ENCODE measurements around the gene CYB5R3. TPM values are rescaled to one million over a fixed set of nuclear protein-coding genes. Genes with fewer than 3 reads are reported as not detected.

Gene CYB5R3
- total RNA-seq, 2 donors from 2014 or later, result 265 to 288 TPM

DNA sequence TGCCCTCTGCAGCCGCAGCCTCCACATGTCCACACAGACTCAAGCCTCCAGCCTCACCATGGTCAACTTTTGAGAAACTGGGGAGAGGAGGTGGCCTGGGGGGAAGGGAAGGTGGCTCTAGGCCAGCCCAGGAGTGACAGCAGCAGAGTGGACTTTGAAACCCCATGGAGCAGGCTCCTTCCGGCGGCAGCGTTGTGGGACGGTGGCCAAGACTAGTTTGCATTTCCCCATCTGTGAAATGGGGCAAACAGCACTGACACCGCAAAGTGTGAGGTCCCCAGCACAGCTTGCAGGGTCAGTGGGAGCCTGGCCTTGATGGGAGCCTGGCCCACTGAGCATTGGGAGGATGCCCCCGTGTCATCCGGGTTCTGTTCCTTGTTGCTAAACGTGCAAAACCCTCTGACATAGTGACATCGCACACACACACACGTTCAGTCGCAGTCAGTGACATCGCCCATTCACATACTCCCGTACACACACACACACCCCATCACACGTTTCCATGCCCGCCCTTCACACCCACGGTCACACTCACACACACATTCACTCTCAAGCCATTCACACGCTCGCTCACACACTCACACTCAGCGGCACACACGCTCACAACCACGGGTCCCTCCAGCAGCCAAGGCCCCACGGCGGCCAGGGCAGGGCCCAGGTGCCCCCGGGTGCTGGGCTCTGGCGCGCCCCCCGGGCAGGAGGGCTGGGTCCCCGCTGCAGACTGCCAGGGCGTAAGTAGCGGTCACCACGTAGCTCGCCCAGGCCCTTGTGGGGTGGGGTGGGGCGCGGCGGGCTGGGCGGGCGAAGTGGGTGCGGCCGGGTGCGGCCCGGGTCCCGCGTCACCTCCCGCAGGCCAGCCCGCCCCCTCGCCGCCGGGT, 585 bp downstream of the CYB5R3 start:
- peaks cover 0 to 56% of the 10 kb centered on the region in 2 donors for H3K4me1 ChIP-seq

DNA sequence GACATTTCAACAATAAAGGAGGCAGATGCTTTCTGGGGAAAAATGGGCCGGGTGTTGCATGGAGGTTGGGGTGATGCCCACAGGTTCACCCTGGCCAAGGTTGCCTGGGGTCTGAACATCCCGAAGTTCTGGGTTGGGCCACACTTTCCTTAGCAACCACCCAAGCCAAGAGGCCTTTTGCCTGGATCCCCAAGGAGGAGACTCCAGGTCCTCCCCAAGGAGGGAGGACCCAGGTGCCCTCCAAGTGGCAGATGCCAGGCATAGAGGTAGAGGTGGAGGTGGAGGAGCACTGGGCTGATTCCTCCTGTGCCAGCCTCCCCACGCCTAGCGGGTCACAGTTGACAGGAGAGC, 1.2 kb downstream of the CYB5R3 start:
- Histone ChIP-seq H3K27me3 (no peaks in the 10 kb centered on the region), H3K36me3 (no peaks in the 10 kb centered on the region), H3K4me3 (peak overlapping the region; percentile 96 to 99), H3K4me1 (peaks cover 0 to 62% of the 10 kb centered on the region in 2 donors), H3K9me3 (no peaks in the 10 kb centered on the region), H3K27ac (peak overlapping the region; percentile 96 to 99)
- DNase-seq (ENCODE audit: low spot score), result no peak
- TF ChIP-seq, protein P1, sequence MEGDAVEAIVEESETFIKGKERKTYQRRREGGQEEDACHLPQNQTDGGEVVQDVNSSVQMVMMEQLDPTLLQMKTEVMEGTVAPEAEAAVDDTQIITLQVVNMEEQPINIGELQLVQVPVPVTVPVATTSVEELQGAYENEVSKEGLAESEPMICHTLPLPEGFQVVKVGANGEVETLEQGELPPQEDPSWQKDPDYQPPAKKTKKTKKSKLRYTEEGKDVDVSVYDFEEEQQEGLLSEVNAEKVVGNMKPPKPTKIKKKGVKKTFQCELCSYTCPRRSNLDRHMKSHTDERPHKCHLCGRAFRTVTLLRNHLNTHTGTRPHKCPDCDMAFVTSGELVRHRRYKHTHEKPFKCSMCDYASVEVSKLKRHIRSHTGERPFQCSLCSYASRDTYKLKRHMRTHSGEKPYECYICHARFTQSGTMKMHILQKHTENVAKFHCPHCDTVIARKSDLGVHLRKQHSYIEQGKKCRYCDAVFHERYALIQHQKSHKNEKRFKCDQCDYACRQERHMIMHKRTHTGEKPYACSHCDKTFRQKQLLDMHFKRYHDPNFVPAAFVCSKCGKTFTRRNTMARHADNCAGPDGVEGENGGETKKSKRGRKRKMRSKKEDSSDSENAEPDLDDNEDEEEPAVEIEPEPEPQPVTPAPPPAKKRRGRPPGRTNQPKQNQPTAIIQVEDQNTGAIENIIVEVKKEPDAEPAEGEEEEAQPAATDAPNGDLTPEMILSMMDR (IDR thresholded peaks at IDR 0.05), result no peak

More for the DNA sequence above, 585 bp downstream of the CYB5R3 start:
- Histone ChIP-seq H3K9me3 (no peaks in the 10 kb centered on the region), H3K27ac (peak overlapping the region; percentile 96 to 99), H3K27me3 (no peaks in the 10 kb centered on the region), H3K4me3 (peak overlapping the region; percentile 96 to 99), H3K36me3 (no peaks in the 10 kb centered on the region)
- TF ChIP-seq, protein P1 (IDR thresholded peaks at IDR 0.05), result no peak
- DNase-seq (ENCODE audit: low spot score), result no peak

DNA sequence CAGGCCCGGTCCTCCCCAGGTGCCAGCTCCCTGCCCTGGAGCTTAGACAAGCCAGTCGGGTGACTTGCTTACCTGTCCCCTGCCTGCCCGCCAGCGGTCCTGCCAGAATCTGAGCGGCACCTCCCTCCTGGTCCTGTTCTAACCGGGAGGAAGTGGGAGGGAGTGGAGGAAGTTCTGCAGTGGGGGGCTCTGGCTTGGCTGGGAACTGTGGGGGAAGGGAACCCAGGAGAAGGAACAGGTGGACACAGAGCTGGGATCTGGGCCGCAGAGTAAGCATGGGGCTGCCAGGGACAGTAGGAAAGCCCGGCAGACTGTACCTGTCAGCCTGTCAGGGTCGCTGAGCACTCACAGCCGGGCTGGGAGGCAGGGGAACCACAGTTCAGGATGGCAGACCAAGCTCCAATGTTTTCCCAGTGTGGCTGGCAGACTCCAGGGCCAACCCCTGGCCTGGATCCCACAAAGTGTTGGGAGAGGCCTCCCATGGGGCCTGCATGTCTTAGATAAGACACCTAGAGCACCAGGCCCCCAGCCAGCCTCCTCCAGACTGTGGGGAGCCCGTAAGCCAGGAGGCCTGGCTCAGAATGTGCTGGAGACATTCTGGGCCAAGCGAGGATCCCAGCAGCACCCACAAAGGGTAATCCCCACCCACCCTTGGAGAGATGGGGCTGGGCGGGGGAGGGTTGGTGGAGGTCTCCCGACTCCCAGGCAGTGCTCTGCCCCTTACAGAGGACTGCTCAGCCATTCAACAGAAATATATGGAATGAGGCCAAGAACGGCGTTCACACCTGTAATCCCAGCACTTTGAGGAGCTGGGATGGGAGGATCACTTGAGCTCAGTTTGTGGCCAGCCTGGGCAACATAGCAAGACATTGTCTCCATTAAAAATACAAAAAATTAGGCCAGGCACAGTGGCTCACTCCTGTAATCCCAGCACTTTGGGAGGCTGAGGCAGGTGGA, 2.3 kb downstream of the CYB5R3 start:
- Histone ChIP-seq H3K27me3 (no peaks in the 10 kb centered on the region), H3K27ac (peak overlapping the region; percentile 96 to 99), H3K4me3 (peak overlapping the region; percentile 38), H3K4me1 (peaks cover 0 to 73% of the 10 kb centered on the region in 2 donors), H3K9me3 (no peaks in the 10 kb centered on the region), H3K36me3 (no peaks in the 10 kb centered on the region)
- DNase-seq (ENCODE audit: low spot score), result peak; percentile 65
- TF ChIP-seq, protein P1 (IDR thresholded peaks at IDR 0.05), result no peak

DNA sequence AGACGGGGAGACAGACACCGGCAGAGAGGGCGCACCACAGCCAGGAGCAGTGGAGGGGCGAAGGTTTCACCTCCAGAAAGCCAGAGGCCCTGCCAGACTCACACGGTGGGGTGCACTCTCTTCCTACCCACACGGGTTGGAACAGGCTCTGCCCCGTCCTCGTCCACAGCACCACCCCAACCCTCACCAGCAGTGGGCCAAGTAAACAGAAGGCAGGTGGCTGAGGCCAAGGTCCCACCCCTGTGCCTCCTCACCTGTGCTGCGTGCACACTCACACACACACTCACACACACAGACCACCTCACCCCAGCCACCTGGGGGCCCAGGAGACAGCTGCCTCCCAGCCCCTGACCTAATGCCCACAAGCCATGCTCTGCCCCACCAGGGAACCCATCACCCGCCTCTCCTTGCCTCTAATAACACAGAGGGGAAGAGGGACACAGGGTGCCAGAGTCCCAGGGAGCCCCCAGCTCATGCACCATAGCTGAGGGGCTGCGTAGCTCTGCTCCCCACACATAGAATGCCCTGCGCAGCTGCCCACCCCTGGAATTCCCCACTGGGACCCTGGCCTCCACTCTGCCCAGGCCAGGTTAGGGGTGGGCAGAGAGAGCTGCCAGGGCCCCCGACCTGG, 3.1 kb downstream of the CYB5R3 start:
- Histone ChIP-seq H3K27ac (peak overlapping the region; percentile 96 to 99), H3K36me3 (no peaks in the 10 kb centered on the region), H3K4me3 (peak overlapping the region; percentile 38), H3K27me3 (no peaks in the 10 kb centered on the region), H3K4me1 (peaks cover 0 to 79% of the 10 kb centered on the region in 2 donors), H3K9me3 (no peaks in the 10 kb centered on the region)
- no peak for DNase-seq (ENCODE audit: low spot score)
- TF ChIP-seq, protein P1 (IDR thresholded peaks at IDR 0.05), result no peak

DNA sequence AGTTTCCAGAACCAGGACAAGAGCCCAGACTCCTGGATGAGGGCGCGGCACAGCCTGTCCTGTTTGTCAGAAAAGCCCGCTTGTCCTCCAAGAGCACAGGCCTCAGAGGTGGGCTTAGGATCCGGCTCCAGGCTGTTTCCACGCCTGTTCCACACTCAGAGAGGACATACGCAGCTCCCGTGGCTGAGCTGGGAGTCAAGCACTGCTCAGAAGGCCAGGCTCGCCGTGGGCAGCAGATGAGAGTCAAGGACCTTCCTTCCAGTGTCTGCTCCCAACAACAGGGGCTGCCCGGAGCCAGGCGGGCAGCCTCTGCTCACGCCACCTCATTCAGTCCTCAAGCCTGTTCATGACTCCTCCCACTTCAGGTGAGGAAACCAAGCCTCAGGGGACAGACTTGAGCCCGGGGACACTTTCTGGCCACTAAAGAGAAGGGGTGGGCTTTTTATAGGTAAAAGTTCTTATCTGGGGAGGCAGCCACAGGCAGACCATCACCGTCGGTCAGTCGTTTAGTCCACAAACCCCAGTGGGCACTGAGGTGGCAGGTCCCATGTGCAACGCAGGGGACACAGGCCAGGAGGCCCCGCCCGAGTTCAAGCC, 3.8 kb downstream of the CYB5R3 start:
- peaks cover 0 to 79% of the 10 kb centered on the region in 2 donors for H3K4me1 ChIP-seq
- H3K27ac ChIP-seq, result peak overlapping the region; percentile 96 to 99
- peak; percentile 65 for DNase-seq (ENCODE audit: low spot score)
- TF ChIP-seq, protein P1 (IDR thresholded peaks at IDR 0.05), result no peak
- no peaks in the 10 kb centered on the region for H3K9me3 ChIP-seq
- no peaks in the 10 kb centered on the region for H3K36me3 ChIP-seq
- H3K4me3 ChIP-seq, result peak overlapping the region; percentile 38
- H3K27me3 ChIP-seq, result no peaks in the 10 kb centered on the region

All from right atrium auricular region (tissue), 2 donors.